ENCODE data around the gene HMMR. TPM values are rescaled to one million over a fixed set of nuclear protein-coding genes. Genes with fewer than 3 reads are reported as not detected.

Gene HMMR
- polyA plus RNA-seq, 1 donor = 30.0 TPM

- no peak for DNase-seq
Observed at GRCh38 chr5:163456840-163457239, 3.6 kb upstream of the HMMR start.

GRCh38 chr5:163458778-163459385, 1.6 kb upstream of the HMMR start:
- DNase-seq = no peak

GRCh38 chr5:163459462-163459818, 992 bp upstream of the HMMR start:
- DNase-seq = peak; percentile 59

- peak; percentile 98 for DNase-seq
Observed at GRCh38 chr5:163459819-163460561, 442 bp upstream of the HMMR start, which contains the start of gene NUDCD2. TSS of gene NUDCD2 (minus strand) at chr5:163460102. CDS start at chr5:163460050, 52 bp downstream.

GRCh38 chr5:163463063-163463435, 2.6 kb downstream of the HMMR start:
- DNase-seq = no peak

GRCh38 chr5:163467682-163468081, 7.2 kb downstream of the HMMR start:
- no peak for DNase-seq

- DNase-seq = no peak
Observed at GRCh38 chr5:163473635-163474243, 13.3 kb downstream of the HMMR start.

- no peak for DNase-seq
Observed at GRCh38 chr5:163475411-163475810, 15.0 kb downstream of the HMMR start.

GRCh38 chr5:163478126-163478981, 17.9 kb downstream of the HMMR start:
- DNase-seq = no peak

GRCh38 chr5:163478982-163479271, 18.5 kb downstream of the HMMR start:
- no peak for DNase-seq

- no peak for DNase-seq
Observed at GRCh38 chr5:163489055-163489744, 28.8 kb downstream of the HMMR start.

- no peak for DNase-seq
Observed at GRCh38 chr5:163489745-163490075, 29.3 kb downstream of the HMMR start.

- DNase-seq = no peak
Observed at GRCh38 chr5:163496286-163496685, 35.9 kb downstream of the HMMR start.

- no peak for DNase-seq
Observed at GRCh38 chr5:163497315-163497714, 36.9 kb downstream of the HMMR start.

GRCh38 chr5:163498886-163499285, 38.5 kb downstream of the HMMR start:
- no peak for DNase-seq

GRCh38 chr5:163502521-163502920, 42.1 kb downstream of the HMMR start:
- no peak for DNase-seq

- DNase-seq = peak; percentile 79
Observed at GRCh38 chr5:163503106-163504078, 43.0 kb downstream of the HMMR start.

GRCh38 chr5:163504079-163504931, 43.9 kb downstream of the HMMR start:
- peak; percentile 70 for DNase-seq

- DNase-seq = no peak
Observed at GRCh38 chr5:163505049-163505367, 44.6 kb downstream of the HMMR start.
